Natural killer cell treated with Interleukin-12 subunit alpha and Interleukin-12 subunit beta and Interleukin-15 and Interleukin-18, amount 100 ng/mL, for 72 hours (primary cell): ENCODE data around the gene DDIT4. TPM values are rescaled to one million over a fixed set of nuclear protein-coding genes. Genes with fewer than 3 reads are reported as not detected.
"Not testable (repeated sequence)": the region's sequence is repeated elsewhere in the genome, so short reads cannot be mapped to it uniquely, and the experiment has no call there.

ENCODE experiments used
- ATAC-seq, 2 donors: fragments of 150-1000 bp; cut with Tn5 transposase in 1 of 2; sonication (Bioruptor Pico), chemical (Tn5 transposase) in 1 of 2; 2 replicates each; pipeline ENCODE4 v1.10.0; 2021
- DNase-seq: peaks from one replicate; pipeline ENCODE4 v3.0.0; 2022; ENCODE audit warnings: low spot score
- H3K27ac Mint-ChIP-seq, 2 donors: 1 replicate in 1 of 2; 2 replicates in 1 of 2; pipeline ENCODE4 v1.8.0; 2022; ENCODE audit warnings: mixed read lengths in 2 of 2, mild to moderate bottlenecking in 1 of 2, moderate library complexity in 1 of 2
- H3K27me3 Mint-ChIP-seq, 2 donors: 1 replicate in 1 of 2; 2 replicates in 1 of 2; pipeline ENCODE4 v1.8.0; 2022; ENCODE audit warnings: mixed read lengths in 2 of 2
- H3K36me3 Mint-ChIP-seq: one replicate; pipeline ENCODE4 v1.8.0; 2022; ENCODE audit warnings: mixed read lengths
- H3K4me1 Mint-ChIP-seq, 2 donors: 1 replicate in 1 of 2; 2 replicates in 1 of 2; pipeline ENCODE4 v1.8.0; 2022; ENCODE audit warnings: low read depth in 2 of 2, mixed read lengths in 2 of 2, mild to moderate bottlenecking in 1 of 2
- H3K4me3 Mint-ChIP-seq: one replicate; pipeline ENCODE4 v1.8.0; 2022; ENCODE audit warnings: mixed read lengths
- H3K9me3 Mint-ChIP-seq: 2 replicates; pipeline ENCODE4 v1.8.0; 2022; ENCODE audit warnings: mixed read lengths
- total RNA-seq, 2 donors: library from RNA; stranded (reverse); gene quantifications; one replicate each; pipeline ENCODE4 v1.2.3, GENCODE V29; 2022

DDIT4 gene
- total RNA-seq, 2 donors from 2014 or later = 189 to 207 TPM

DNA sequence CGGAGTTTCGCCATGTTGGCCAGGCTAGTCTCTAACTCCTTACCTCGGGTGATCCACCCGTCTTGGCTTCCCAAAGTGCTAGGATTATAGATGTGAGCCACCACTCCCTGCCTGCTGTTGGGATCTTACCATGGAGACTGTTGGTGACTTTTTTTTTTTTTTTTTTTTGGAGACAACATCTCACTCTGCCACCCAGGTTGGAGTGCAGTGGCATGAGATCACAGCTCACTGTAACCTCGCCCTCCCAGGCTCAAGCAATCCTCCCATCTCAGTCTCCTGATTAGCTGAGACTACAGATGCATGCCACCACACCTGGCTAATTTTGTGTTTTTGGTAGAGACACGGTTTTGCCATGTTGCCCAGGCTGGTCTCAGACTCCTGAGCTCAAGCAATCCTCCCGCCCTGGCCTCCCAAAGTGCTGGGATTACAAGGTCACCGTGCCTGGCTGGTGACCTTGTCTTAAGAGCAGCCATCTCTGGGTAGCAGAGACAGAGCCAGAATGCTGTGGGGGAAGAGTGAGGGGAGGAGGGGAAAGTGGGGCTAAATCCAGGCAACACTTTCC, 32.0 kb upstream of the DDIT4 start:
- H3K27ac Mint-ChIP-seq = peak overlapping the region in 1 of 2 donors; percentile 97
- DNase-seq (no peak), ATAC-seq (no peak)
- H3K27me3 Mint-ChIP-seq = no peaks in the 10 kb centered on the region
- peaks cover 27 to 45% of the 10 kb centered on the region in 2 donors for H3K4me1 Mint-ChIP-seq
- no peaks in the 10 kb centered on the region for H3K9me3 Mint-ChIP-seq
- H3K36me3 Mint-ChIP-seq = no peaks in the 10 kb centered on the region
- H3K4me3 Mint-ChIP-seq = no peak overlapping the region

DNA sequence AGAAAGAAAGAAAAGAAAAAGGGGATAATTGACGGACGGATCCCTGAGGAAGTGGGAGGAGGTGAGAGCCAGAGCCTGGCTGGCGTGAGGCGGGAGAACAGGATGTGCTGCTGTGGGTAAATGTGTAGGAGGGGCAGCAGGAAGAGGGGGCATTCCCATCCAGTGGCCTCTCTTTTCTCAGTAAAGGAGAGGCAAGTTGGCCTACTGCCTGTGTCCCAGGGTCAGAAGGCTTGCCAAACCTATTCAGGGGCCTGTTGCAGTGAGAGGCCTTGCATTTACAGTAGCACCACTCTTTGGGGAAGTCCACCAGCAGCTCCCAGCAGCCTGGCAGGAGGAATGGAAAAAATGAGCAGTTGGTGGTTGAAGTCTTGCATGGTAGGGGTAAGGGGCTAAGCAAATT, 31.0 kb upstream of the DDIT4 start:
- DNase-seq (no peak), ATAC-seq (peak in 1 of 2 donors; percentile 50)
- H3K36me3 Mint-ChIP-seq = no peaks in the 10 kb centered on the region
- H3K27me3 Mint-ChIP-seq = no peaks in the 10 kb centered on the region
- peak overlapping the region; percentile 43 to 97 for H3K27ac Mint-ChIP-seq
- H3K4me1 Mint-ChIP-seq = peaks cover 27 to 45% of the 10 kb centered on the region in 2 donors
- peak overlapping the region; percentile 13 for H3K4me3 Mint-ChIP-seq
- H3K9me3 Mint-ChIP-seq = no peaks in the 10 kb centered on the region

DNA sequence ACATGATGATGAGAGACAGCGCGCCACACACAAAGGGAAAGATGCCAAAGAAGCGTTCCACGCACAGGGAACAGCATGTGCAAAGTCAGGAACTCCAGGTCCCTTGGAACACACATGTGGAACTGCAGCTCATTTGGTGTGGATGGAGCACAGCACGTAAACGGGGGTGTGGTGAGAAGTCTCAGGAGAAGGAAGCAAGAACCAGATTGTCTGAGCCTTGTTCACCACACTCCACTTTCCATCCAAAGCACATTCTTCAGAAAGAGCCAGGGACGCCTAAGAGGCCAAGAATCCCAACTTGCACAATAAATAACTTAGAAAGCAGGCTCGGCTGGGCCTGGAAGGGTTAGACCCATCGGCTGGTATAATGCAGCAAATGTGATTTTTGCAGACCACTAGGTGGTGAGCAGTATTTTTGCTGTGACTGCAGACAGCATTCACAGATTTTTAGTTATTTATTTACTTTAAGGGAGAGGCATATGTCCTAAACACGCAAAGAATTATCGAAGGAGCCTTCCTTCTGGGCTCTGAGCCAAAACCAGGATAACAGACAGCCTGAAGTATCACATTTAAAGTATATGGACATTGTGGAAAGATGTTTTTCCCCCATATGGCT, 29.8 kb upstream of the DDIT4 start:
- H3K4me1 Mint-ChIP-seq = peaks cover 40 to 57% of the 10 kb centered on the region in 2 donors
- peak overlapping the region; percentile 72 to 77 for H3K27ac Mint-ChIP-seq
- no peaks in the 10 kb centered on the region for H3K36me3 Mint-ChIP-seq
- H3K9me3 Mint-ChIP-seq = no peaks in the 10 kb centered on the region
- DNase-seq (peak; percentile 32), ATAC-seq (no peak)
- H3K4me3 Mint-ChIP-seq = no peak overlapping the region
- no peaks in the 10 kb centered on the region for H3K27me3 Mint-ChIP-seq

DNA sequence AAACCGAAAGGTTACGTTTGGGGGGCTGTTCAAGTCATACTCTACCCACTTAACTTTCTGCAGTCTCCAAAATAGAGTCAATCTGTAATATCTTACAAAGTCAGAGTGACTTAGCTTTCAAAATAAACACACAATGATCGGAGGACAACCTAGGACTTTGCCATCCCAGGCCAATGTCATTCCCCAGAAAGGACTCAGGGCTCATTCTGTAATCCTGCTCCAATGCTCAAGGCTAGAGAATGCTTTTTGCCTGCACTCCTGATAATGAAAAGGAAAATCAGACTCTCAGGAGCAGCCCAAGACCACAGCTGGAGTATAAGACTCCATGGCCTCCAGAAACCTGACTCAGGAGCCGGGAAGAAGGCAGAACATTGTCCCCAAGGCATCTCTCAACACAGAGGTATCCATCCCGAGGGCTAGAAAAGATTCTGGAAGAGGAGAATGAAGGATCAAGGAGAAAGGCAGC, 29.1 kb upstream of the DDIT4 start:
- H3K27ac Mint-ChIP-seq = peak overlapping the region; percentile 72 to 77
- no peaks in the 10 kb centered on the region for H3K9me3 Mint-ChIP-seq
- no peaks in the 10 kb centered on the region for H3K27me3 Mint-ChIP-seq
- ATAC-seq = no peak
- H3K4me3 Mint-ChIP-seq = no peak overlapping the region
- H3K36me3 Mint-ChIP-seq = no peaks in the 10 kb centered on the region
- no peak for DNase-seq
- peaks cover 41 to 57% of the 10 kb centered on the region in 2 donors for H3K4me1 Mint-ChIP-seq

DNA sequence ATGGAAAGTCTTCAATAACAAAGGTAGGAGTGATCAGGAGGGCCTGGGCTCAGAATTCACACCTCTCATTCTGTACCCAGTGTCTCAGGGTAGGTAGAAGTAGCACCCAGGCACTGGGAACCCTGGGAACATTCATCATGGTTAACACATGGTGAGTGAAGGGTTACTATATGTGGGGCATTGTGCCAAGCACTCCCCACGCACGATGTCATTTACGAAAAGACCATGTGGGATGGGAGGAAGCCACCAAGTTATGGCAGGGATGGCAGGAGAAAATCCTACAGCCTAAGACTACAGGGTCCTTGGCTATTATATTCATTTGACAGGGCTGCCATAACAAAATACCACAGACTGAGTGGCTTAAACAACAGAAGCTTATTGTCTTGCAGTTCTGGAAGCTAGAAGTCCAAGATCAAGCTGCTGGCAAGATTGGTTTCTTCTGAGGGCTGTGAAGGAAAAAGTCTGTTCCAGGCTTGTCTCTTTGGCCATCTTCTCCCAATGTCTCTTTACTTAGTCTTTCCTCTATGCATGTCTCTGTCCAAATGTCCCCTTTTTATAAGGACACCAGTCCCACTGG, 27.7 kb upstream of the DDIT4 start:
- Mint-ChIP-seq H3K4me3 (peak overlapping the region; percentile 47), H3K27me3 (no peaks in the 10 kb centered on the region), H3K4me1 (peaks cover 49 to 61% of the 10 kb centered on the region in 2 donors), H3K36me3 (no peaks in the 10 kb centered on the region), H3K9me3 (no peaks in the 10 kb centered on the region), H3K27ac (peak overlapping the region; percentile 72 to 75)
- ATAC-seq (peak in 1 of 2 donors; percentile 44), DNase-seq (peak; percentile 59)

DNA sequence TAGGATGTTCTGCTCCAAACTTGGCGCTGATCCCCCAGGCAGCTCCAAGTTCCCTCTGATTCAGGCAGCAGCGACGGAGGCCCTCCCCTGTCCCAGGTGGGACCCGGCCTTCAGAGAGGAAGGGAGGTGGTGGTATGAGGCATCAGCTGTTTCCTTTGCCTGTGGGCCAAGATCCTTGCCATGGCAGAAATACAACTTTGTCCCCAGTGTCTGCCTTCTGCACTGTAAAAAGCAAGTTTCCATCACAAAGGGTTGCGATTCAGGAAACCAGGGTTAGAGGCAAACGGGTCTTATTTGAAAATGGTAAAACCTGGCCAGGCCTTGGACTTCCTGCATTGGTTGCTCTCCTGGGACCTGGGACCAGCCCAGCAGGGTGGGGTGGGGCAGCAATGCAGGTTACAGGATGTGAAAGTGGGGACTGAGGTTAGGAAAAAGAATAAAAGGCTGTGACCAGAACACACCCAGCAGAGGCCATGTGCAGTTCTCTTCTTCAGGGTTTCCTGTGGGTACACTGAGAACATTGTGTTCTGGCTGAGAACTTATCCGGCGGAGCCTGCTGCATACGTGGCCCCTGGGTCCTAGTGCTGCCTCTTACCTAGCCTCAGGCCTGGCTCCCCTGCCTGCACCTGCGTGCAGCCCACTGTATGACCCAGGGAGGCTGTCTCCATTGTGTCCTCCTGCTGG, 25.1 kb upstream of the DDIT4 start:
- Mint-ChIP-seq H3K27me3 (no peaks in the 10 kb centered on the region), H3K27ac (peak overlapping the region; percentile 85 to 88), H3K4me1 (peaks cover 62% of the 10 kb centered on the region in 2 donors), H3K9me3 (no peaks in the 10 kb centered on the region), H3K36me3 (no peaks in the 10 kb centered on the region), H3K4me3 (peak overlapping the region; percentile 72)
- peak; percentile 74 for DNase-seq
- ATAC-seq = peak; percentile 87 to 96

DNA sequence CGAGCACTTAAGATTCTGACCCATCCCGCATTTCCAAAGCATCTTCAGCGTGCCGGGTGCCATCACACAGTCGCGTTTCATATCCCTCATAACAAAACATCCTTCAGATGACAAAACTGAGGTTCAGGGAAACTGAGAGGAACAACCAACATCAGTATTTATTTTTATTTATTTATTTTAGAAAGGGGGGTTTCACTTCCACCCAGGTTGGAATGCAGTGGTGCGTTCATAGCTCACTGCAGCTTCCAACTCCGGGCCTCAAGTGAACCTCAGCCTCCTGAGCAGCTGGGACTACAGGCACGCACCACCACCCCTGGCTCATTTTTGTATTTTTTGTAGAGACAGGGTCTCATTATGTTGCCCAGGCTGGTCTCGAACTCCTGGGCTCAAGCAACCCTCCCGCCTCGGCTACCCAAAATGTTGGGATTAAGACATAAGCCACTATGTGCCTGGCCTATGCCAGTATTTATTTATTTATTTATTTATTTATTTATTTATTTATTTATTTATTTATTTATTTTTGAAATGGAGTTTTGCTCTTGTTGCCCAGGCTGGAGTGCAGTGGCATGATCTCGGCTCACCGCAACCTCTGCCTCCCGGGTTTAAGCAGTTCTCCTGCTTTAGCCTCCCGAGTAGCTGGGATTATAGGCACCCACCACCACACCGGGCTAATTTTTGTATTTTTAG, 24.4 kb upstream of the DDIT4 start:
- peak; percentile 3 for DNase-seq
- Mint-ChIP-seq H3K4me1 (peaks cover 60 to 61% of the 10 kb centered on the region in 2 donors), H3K27ac (peak overlapping the region; percentile 85 to 88), H3K4me3 (peak overlapping the region; percentile 72)
- ATAC-seq, H3K36me3 Mint-ChIP-seq, H3K27me3 Mint-ChIP-seq, H3K9me3 Mint-ChIP-seq: not testable (repeated sequence)

DNA sequence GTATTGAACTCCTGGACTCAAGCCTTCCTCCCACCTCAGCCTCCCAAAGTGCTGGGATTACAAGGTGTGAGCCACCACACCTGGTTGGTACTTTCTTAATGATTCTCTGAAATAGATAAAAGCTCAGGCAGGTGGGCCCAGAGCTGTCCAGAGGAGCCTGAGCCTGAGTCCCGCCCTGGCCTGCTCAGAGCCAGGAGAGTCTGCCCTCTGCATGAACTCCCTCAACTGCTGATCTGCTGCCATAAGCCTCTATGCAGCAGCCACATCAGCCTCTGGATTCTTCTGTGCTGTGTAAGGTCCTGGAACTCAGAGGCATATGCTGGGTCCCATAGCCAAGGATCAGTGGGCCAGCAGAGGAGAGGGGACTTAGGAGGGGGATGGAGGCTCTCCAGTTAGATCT, 23.1 kb upstream of the DDIT4 start:
- DNase-seq (no peak), ATAC-seq (no peak)
- Mint-ChIP-seq H3K36me3 (no peaks in the 10 kb centered on the region), H3K9me3 (no peaks in the 10 kb centered on the region), H3K4me3 (peak overlapping the region; percentile 56), H3K27ac (peak overlapping the region; percentile 71 to 79), H3K4me1 (peaks cover 60 to 61% of the 10 kb centered on the region in 2 donors), H3K27me3 (no peaks in the 10 kb centered on the region)

DNA sequence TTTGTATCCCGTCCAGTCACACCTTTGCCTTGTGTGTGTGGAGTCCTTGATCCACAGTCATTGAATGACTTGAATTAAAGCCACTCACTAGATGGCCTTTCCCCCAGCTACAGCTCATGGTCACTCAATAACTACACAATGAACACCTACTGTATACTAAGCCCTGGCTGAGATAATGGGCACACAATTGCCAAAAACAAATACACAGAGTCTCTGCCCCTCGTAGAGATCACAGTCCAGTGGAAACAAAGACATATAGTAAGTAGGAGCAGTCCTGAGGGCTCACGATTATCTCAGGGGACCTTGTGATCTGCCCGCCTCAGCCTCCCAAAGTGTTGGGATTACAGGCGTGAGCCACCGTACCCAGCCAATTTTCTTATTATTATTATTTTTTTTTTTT, 22.1 kb upstream of the DDIT4 start:
- Mint-ChIP-seq H3K4me1 (peaks cover 58 to 60% of the 10 kb centered on the region in 2 donors), H3K36me3 (no peaks in the 10 kb centered on the region), H3K4me3 (no peak overlapping the region), H3K9me3 (no peaks in the 10 kb centered on the region), H3K27me3 (no peaks in the 10 kb centered on the region), H3K27ac (peak overlapping the region in 1 of 2 donors; percentile 89)
- DNase-seq = no peak
- ATAC-seq = no peak

DNA sequence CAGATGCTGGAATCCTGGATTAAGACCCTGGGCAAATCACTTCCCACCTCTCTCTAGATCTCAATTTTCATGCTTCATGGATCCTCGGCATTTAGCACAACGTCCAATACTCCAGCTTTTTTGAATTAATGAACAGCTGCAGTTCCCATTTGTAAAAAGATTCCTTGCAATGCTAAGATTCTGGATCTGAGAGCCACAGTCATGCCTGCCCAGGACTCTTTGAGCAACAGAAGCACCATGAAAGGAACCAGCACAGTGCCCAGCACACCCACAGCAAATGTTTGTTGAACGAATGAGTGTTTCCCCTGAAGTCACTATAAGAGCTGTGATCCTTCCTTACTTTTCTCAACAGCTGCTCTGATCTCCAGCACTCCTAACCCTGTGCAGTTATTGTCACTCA, 20.8 kb upstream of the DDIT4 start:
- Mint-ChIP-seq H3K27ac (peak overlapping the region; percentile 43 to 89), H3K4me3 (no peak overlapping the region), H3K27me3 (no peaks in the 10 kb centered on the region), H3K9me3 (no peaks in the 10 kb centered on the region), H3K4me1 (peaks cover 64 to 65% of the 10 kb centered on the region in 2 donors), H3K36me3 (no peaks in the 10 kb centered on the region)
- ATAC-seq = no peak
- DNase-seq = peak; percentile 12

DNA sequence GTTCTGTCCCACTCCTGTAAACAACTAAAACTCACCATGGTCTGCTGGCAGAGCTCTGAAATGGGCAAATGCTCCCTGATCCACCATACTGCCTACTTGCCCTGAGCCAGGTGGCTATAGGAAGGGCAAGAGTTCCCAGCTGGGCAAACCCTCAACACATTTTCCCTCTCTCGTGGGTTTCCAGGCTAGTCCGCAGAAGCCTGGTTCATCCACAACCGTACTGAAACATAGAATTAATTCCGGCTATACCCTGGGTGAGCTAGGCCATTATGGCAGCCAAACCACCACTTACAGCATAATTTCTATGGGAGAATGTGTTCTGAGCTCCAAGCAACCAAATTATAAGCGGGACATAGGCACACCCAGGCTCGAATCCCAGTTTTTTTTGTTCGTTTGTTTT, 20.1 kb upstream of the DDIT4 start:
- H3K36me3 Mint-ChIP-seq = no peaks in the 10 kb centered on the region
- ATAC-seq = no peak
- H3K27ac Mint-ChIP-seq = peak overlapping the region; percentile 43 to 89
- DNase-seq = peak; percentile 12
- H3K4me3 Mint-ChIP-seq = no peak overlapping the region
- peaks cover 61 to 63% of the 10 kb centered on the region in 2 donors for H3K4me1 Mint-ChIP-seq
- H3K27me3 Mint-ChIP-seq = no peaks in the 10 kb centered on the region
- no peaks in the 10 kb centered on the region for H3K9me3 Mint-ChIP-seq

DNA sequence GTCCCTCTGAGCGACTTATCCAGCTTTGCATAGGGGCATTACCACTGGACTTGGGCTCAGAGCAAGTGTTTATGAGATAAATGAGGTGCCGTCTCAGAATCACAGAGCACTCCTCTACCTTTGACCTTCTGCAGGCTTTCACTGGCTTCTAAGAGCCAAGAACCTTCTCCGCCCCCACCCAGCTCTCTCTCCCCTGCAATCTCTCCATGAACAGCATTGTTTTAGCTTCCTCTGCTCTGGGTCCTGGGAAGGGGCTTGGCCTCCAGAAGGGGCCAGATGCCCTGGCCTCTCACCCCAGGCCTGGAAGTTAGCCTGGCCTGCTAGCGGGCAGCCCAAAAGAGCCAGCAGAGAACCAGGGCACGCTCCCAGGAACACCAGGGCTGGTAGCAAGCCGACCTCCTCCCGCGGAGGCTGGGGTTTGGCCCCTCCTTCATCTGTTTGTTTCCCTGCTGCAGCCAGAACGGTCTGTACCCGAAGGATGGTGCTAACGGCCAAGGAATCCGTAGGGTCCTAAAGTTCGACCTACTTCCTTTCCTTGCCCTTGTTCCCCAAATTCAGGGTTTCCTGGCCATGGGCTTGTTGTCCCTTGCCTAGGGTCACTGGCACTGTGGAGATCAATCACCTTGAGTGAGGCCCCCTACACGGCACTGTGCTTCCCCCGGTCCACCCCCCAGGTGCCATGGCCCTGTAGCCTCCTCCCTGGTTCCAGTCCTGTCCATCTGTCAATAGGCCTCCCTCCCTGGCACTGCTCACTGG, 18.7 kb upstream of the DDIT4 start:
- peaks cover 65 to 70% of the 10 kb centered on the region in 2 donors for H3K4me1 Mint-ChIP-seq
- H3K36me3 Mint-ChIP-seq = no peaks in the 10 kb centered on the region
- peak overlapping the region; percentile 86 to 95 for H3K27ac Mint-ChIP-seq
- ATAC-seq = peak; percentile 67 to 68
- H3K4me3 Mint-ChIP-seq = peak overlapping the region; percentile 45
- no peaks in the 10 kb centered on the region for H3K27me3 Mint-ChIP-seq
- no peaks in the 10 kb centered on the region for H3K9me3 Mint-ChIP-seq
- DNase-seq = peak; percentile 63
